Measurements from ENCODE around the gene KNDC1. TPM values are rescaled to one million over a fixed set of nuclear protein-coding genes. Genes with fewer than 3 reads are reported as not detected.

Gene KNDC1
- total RNA-seq, 1 experiment from 2014 or later, result 0.34 TPM

DNA sequence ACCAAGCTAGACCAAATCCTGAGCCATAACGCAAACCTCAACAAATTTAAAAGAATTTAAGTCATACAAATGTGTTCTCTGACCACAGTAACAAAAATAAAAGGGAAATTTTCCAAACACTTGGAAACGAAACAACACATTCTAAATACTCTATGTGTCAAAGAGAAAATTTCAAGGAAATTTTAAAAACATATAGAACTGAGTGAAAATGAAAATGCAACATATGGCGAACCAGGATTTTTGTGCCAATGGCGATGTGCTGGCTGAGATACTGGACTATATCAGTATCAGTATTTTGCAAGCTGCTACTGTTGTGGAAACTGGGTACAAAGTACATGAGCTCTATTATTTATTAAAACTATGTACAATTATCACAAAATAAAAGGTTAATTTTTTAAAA, 34.1 kb downstream of the KNDC1 start:
- no peak for DNase-seq (ENCODE audit: low read depth, low spot score)
- in situ Hi-C loops (cut with HindIII; ENCODE audit: low pct_unique_long_range_greater_than_20kb, low sequenced_read_pairs), result no loop called here

DNA sequence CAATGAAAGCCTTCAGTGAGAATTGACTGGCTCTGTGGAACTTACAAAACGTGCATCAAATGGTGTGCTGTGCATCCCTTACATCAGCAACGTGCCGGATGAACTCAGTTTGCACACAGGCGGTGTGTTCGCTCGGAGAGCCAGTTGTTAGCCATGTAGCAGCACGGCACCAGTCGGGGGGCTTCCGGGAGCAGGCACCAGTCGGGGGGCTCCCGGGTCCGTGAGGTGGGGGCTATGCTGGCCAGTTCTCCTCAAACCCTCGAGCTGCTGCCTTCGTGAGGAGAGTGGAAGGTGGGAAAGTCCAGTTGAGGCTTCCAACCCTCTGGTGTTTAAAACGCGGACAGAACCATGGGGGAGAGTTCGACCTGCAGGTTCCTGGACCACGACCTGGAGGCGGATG, 35.1 kb downstream of the KNDC1 start:
- in situ Hi-C loops (cut with HindIII; ENCODE audit: low pct_unique_long_range_greater_than_20kb, low sequenced_read_pairs), result no loop called here
- DNase-seq (ENCODE audit: low read depth, low spot score), result no peak

DNA sequence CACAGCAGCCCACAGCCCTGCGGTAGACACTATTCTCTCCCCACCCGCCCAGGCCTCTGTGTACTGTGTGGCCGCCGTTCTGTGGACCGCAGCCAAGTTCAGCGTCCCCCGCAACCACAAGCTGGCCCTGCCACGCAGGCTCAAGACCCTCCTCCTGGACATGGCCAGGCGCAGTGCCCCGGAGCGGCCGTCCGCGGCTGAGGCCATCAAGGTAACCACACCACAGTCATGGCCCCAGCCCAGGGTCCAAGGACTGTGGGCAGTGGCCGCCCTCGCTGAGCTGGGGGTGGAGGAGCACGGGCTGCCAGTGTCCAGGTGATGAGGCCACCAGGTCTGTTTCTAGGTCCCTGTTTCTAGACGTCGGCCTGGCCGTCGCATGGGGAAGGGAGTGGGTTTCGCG, 35.6 kb downstream of the KNDC1 start:
- in situ Hi-C loops (cut with HindIII; ENCODE audit: low pct_unique_long_range_greater_than_20kb, low sequenced_read_pairs), result no loop called here

DNA sequence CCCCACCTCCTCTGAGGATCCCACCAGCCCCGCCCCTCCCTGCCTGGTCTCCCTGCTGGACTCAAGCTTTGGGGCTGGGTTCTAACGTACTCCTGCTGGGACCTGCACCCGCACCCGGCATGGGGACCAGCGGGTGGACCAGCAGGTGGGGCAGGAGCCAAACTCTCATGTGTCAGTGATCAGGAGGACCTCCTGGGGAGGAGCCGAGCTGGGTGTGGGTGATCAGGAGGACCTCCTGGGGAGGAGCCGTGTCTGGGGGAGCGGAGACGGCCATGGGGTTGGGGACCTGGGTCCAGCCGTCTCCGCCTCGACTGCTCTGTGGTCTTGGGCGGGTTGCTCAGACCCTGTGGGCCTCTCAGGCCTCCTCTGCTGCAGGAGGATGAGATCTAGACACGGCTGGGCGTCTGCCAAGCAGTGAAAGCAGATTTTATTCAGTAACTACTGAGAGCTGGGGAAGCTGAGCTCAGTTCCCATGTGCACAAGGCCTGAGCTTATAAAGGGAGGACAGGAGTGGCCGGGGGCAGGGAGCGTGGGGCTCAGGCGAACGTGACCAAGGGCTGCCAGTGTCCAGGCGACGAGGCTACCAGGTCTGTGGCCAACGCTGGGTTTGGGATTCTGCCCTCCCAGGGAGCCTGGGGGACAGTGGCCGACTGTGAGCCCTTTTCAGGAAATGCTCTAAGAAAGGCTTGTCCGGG, 36.3 kb downstream of the KNDC1 start:
- in situ Hi-C loops (cut with HindIII; ENCODE audit: low pct_unique_long_range_greater_than_20kb, low sequenced_read_pairs), result no loop called here
- no peak for DNase-seq (ENCODE audit: low read depth, low spot score)

More for the DNA sequence above, 35.6 kb downstream of the KNDC1 start:
- DNase-seq (ENCODE audit: low read depth, low spot score), result no peak

DNA sequence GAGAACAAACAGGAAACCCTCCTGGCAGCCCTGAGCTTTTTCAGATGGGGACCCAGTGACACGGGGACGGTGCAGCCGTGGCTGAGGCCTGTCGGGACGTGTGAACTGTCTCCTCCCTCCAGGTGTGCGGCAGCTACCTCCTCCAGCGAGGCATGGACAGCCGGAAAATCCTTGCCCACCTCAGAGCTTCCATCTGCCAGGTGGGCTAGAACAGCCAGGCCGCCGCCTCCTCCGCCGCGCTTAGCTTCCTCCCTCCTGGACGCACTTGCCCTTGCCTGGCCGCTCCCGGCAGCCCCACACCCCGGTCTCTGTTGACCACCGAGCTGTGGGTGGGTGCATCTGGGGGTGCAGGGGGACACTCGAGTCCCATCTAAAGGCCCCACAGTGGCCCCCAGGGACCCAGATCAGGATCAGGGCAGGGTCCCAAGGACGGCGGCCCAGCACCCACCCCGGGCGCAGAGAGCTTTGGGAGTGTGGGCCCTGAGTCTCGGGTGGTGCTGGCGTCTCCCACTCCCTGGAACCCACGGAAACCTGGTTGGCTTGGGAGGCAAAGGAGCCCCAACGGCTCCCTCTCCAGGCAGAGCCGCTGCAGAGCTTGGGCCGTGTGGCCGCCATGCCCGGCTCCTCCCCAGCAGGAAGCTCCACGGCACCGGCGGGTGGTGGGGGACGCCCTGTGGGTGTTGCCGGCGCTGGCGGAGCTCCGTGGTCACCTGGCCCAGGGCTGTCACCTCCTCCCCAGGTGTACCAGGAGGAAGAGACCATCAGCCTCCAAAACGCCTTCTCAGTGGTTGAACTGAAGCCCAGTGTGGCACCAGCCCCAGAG, 37.1 kb downstream of the KNDC1 start:
- DNase-seq (ENCODE audit: low read depth, low spot score), result no peak
- in situ Hi-C loops (cut with HindIII; ENCODE audit: low pct_unique_long_range_greater_than_20kb, low sequenced_read_pairs), result no loop called here

DNA sequence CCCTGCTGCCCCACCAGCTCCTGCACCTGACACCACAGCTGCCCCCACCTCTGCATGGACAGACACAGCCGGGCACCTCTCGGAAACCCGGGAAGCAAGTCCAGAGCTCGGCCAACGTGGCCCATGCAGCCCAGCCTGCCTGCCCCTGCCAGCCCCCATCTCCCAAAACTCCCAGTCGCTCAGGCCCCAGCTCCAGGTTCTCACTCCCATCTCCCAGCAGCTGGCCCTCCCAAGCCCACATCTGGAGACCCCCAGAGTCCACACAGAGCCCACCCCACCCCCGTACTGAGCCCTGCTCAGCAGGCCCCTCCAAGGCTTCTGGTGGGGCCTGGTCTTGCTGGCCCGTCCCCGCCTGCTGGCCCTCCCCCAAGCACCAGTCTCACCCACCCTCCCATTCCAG, 37.8 kb downstream of the KNDC1 start:
- in situ Hi-C loops (cut with HindIII; ENCODE audit: low pct_unique_long_range_greater_than_20kb, low sequenced_read_pairs), result no loop called here
- no peak for DNase-seq (ENCODE audit: low read depth, low spot score)

DNA sequence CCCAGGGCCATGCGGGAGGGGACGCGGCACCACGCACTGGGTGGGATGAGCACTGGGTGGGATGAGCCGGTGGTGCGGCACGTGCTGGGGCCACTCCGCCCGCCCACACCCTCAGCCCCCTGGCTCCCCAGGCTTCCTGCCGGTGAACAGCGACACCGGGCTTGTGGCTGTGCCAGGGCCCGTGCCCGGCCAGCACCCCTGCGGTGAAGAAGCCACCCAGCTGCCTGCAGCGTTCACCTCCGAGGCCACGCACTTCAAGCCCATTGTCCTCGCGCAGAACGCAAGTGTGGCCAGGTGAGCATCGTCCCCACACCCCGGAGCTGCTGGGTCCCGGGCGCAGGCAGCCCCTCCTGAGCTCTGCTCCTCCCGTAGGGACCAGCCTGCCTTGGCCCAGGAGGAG, 38.2 kb downstream of the KNDC1 start:
- in situ Hi-C loops (cut with HindIII; ENCODE audit: low pct_unique_long_range_greater_than_20kb, low sequenced_read_pairs), result no loop called here
- no peak for DNase-seq (ENCODE audit: low read depth, low spot score)

DNA sequence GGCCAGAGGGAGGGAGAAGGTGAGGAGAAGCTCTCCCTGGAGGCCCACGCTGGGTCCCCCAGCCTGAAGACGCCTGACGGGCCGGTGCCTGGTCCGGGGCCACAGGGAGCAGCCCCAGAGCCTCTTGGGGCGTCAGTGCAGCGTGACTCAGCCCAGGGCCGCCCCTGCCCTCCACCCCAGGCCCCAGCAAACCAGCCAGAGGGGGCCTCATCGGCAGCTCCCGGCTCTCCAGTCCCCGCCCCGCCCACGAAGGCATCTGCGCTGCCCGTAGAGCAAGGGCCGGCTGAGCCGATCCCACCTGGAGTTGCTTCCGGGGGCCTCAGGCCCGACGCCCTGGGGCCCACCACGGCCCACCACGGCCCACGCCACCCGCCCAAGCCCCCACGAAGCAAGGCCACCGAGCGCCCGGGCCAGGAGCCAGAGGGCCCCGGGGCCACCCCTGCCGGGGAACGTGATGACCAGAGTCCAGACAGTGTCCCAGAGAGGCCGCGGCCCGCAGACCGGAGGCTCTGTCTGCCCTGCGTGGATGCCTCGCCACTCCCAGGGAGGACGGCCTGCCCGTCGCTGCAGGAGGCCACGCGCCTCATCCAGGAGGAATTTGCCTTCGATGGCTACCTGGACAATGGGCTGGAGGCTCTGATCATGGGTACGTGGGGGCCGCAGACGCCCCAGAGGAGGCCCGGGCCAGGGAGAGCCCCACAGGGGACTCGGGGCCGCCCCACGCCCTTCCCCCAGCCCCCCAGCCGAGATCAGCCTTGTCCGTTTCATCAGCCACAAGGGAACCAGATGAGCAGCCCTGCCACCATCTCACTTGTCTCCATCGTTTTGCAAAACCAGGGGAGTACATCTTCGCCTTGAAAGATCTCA, 38.8 kb downstream of the KNDC1 start:
- in situ Hi-C loops (cut with HindIII; ENCODE audit: low pct_unique_long_range_greater_than_20kb, low sequenced_read_pairs), result no loop called here
- no peak for DNase-seq (ENCODE audit: low read depth, low spot score)

DNA sequence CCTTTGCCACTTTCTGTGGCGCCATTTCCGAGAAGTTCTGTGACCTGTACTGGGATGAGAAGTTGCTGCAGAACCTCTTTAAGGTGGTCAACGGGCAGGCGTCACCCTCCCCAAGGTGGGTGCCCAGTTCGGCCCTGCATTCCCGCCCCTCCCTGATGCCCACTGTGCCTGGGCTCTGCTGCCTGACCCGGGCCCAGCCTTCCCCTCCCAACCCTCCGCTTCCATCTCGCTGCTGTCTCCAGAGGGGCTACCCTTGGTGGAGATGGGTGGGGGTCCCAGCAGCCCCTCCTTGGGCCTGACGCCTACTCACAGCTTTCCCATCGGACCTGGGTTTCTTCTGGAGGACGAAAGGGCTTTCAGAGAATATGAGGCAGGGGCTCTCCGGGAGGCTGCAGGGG, 39.5 kb downstream of the KNDC1 start:
- in situ Hi-C loops (cut with HindIII; ENCODE audit: low pct_unique_long_range_greater_than_20kb, low sequenced_read_pairs), result no loop called here
- no peak for DNase-seq (ENCODE audit: low read depth, low spot score)

DNA sequence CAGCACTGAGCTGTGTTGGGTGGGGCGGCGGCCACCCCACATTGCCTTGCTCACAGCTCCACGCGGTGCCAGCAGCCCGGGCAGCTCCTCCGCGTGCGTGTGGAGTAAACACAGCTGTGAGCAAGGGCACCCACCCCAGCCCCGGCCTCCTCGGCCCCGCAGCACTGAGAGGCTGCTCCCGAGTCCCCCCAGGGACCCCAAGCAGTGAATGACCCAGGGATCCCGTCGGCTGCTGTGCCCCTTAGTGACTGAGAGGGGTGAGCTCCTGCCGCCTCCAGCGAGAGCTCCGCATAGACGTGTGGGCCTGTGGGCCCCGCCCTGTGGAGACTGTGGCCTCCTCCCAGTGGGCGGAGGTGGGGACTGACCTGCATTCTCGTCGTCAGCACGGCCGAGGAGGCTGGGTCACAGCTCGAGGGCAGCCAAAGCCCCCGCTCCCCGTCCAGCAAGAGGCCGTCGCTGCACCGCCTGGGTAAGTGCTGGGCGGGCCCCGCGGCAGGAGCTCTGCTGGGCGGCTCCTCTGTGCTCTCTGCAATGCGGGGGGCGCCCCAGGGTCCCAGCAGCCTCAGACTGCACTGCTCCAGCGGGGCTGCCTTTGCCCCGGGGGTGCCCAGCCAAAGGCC, 40.1 kb downstream of the KNDC1 start:
- no peak for DNase-seq (ENCODE audit: low read depth, low spot score)
- in situ Hi-C loops (cut with HindIII; ENCODE audit: low pct_unique_long_range_greater_than_20kb, low sequenced_read_pairs), result no loop called here

DNA sequence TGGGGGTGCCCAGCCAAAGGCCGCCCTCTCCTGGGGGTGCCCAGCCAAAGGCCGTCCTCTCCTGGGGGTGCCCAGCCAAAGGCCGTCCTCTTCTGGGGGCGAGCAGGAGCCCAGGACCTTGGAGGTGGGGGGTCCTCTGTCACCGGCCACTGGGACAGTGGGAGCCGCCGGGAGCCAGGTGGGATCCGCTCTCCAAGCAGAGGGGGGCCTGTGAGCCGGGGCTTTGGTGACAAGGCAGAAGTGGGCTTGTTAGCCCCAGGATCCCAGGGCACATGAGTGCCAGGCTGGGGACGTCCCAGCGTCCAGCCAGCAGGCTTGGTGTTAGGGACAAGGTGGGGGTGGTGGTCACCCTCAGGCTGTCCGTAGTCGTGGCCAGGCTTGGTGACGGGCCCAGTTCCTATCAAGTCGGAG, 40.6 kb downstream of the KNDC1 start:
- in situ Hi-C loops (cut with HindIII; ENCODE audit: low pct_unique_long_range_greater_than_20kb, low sequenced_read_pairs), result no loop called here
- no peak for DNase-seq (ENCODE audit: low read depth, low spot score)

DNA sequence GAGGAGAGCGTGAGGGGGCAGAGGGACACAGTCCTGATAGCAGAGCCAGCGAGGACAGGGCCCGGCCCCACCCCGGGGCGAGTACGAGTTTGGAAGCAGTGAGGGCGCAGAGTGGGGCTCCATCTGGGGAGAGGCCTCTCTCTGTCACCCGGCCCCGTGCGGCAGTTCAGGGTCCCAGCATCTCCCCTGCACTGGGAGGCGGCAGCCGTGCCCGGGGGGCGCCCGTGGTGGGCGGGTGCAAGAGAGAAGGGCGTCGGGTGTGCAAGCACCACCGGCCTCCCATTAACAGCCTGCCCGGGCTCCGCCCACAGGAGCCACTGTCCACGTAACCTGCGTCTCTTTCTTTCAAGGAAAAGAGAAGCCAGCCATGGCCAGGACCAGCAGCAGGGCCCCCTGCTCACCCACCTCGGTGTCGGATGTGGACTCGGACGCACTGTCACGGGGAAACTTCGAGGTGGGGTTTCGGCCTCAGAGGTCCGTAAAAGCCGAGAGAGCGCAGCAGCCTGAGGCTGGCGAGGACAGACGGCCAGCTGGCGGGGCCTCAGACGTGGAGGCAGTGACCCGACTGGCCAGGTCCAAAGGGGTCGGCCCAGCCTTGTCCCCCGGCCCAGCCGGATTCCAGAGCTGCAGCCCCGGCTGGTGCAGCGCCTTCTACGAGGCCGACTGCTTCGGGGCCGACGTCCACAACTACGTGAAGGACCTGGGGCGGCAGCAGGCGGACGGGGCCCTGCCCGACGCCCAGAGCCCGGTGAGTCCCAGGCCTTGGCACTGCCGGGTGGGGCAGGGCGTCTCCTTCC, 41.3 kb downstream of the KNDC1 start:
- no peak for DNase-seq (ENCODE audit: low read depth, low spot score)
- in situ Hi-C loops (cut with HindIII; ENCODE audit: low pct_unique_long_range_greater_than_20kb, low sequenced_read_pairs), result no loop called here

DNA sequence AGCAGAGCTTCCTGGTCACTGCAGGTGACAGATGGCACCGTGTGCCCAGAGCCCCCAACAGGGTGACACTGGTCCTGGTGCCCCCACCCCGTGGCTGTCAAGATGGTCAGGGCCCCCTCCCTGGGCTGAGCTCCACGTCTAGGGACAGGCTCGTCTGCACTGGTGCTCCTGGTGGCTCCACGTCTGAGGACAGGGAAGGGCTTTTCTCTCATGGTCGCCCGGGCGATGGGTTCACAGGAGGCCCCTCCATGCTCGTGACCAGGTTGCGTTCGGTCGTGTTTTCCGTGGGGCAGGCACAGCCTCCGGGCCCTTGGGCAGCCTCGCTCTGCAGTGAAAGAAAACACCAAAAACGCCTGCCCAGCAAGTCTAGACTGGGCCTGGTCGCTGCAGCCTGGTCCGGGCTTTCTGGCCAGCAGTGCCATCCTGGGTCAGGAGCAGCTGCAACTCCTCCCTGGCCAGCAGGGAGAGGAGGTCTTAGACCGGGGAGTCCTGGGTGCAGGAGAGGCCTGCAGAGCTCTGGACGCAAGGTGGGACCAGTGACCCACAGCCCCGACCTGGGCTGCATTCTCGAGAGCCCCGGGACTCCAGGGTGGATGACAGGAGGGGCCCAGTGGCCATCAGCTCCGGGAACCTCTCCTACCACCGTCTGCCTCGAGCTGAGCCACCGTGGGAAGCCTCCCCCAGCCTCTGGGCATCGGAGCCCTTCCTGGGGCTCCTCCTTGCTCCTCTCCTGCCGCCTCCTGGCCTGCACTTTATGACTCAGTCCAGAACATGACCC, 42.1 kb downstream of the KNDC1 start:
- in situ Hi-C loops (cut with HindIII; ENCODE audit: low pct_unique_long_range_greater_than_20kb, low sequenced_read_pairs), result no loop called here
- DNase-seq (ENCODE audit: low read depth, low spot score), result no peak

DNA sequence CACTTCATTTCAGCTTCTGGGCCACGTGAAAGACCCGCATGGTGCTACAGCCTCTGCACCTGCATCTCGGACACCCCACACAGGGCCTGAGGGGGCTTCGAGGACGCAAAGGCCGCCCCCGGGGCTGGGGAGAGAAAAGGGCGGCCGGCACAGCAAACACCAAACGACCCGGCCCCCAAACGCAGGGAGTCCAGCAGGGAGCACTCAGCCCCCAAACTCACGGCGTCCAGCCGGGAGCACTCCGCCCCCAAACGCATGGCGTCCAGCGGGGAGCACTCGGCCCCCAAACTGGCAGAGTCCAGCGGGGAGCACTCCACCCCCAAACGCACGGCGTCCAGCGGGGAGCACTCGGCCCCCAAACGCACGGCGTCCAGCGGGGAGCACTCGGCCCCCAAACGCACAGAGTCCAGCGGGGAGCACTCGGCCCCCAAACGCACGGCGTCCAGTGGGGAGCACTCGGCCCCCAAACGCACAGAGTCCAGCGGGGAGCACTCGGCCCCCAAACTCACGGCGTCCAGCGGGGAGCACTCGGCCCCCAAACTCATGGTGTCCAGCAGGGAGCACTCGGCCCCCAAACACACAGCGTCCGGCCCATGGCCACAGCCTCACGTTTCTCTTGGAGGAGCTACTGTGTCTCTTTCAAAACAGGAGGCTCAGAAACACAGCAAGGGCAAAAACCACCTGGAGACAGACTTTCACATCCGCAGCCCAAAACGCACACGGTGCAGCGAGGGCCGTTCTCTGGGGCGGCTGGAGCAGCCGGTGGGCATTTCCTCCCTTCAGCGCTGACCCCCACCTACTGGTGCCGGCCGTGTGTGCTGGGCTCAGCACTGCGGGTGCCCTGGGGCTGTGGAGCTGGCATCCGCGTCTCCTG, 43.0 kb downstream of the KNDC1 start:
- DNase-seq (ENCODE audit: low read depth, low spot score), result no peak
- in situ Hi-C loops (cut with HindIII; ENCODE audit: low pct_unique_long_range_greater_than_20kb, low sequenced_read_pairs), result no loop called here

DNA sequence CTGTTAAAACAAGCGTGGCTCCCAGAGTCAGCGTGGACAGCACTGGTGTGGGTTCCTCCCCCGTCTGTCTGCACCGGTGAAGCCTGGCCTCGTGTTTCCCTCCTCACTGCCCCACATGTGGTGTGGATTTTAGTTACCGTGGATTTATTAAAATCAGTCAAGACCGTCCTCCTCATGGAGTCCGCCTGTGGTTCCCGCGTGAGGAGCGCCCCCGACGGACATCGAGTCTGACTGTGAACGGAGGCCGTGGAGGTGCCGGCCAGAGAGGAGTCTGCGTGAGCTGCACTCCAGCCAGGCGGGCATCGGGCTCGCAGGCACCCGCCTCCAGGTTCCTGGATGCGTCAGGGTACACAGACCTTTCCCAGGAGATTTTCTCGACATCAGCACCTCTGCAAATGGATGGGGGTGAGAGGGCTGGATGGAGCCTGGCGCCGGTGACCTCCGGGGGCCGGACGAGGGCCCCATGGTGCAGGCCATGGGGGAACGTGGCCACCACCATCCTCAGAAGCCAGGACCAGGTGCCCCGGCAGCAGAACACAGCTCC, 43.7 kb downstream of the KNDC1 start:
- no peak for DNase-seq (ENCODE audit: low read depth, low spot score)
- in situ Hi-C loops (cut with HindIII; ENCODE audit: low pct_unique_long_range_greater_than_20kb, low sequenced_read_pairs), result no loop called here

Measured in SK-MEL-5 (cell line).